ENCODE results near the gene KRTAP2-1.
A peak's percentile ranks its signal among the peaks of the same experiment; 100 is the strongest.
"Not testable (repeated sequence)": the region's sequence is repeated elsewhere in the genome, so short reads cannot be mapped to it uniquely, and the experiment has no call there.

KRTAP2-1 gene

GRCh38 chr17:41001795-41002194, 45.3 kb downstream of the KRTAP2-1 start:
- H3K79me1 ChIP-seq (replicated peaks; ENCODE audit: low read length, poor library complexity, severe bottlenecking) = no peaks in the 10 kb centered on the region
- no peak for DNase-seq
- WGBS = 94% methylated on average over 4 of the region's 4 CpGs
- H4K8ac ChIP-seq (ENCODE audit: low read length) = no peak overlapping the region
- H3K27me3 ChIP-seq (ENCODE audit: control insufficient read depth in 1 of 2, insufficient read depth in 1 of 2, low read length in 2 of 2) = no peaks in the 10 kb centered on the region
- no peak overlapping the region for H2BK15ac ChIP-seq (ENCODE audit: low read depth, poor library complexity, severe bottlenecking)
- no peak overlapping the region for H3K4ac ChIP-seq (ENCODE audit: low read depth in 1 of 2, low read length in 2 of 2)
- H2BK120ac ChIP-seq (ENCODE audit: low read depth, low read length) = no peak overlapping the region
- no peaks in the 10 kb centered on the region for H3K9me3 ChIP-seq (ENCODE audit: control insufficient read depth, low read length)
- H3K36me3 ChIP-seq (ENCODE audit: control insufficient read depth in 1 of 2, insufficient read depth in 2 of 2, low read depth in 1 of 2, low read length in 2 of 2) = no peaks in the 10 kb centered on the region
- H2BK5ac ChIP-seq (ENCODE audit: low read depth, low read length, poor library complexity, severe bottlenecking) = no peak overlapping the region
- no peak overlapping the region for H4K91ac ChIP-seq (ENCODE audit: low read length)
- no peak overlapping the region for H3K4me3 ChIP-seq (ENCODE audit: insufficient read depth in 1 of 2, low read depth in 1 of 2, low read length in 2 of 2)
- H2BK12ac ChIP-seq (ENCODE audit: low read length in 2 of 2) = no peak overlapping the region
- no peak overlapping the region for H3K18ac ChIP-seq (ENCODE audit: low read depth in 1 of 2, low read length in 2 of 2)
- no peak overlapping the region for H3K4me2 ChIP-seq (ENCODE audit: low read length, poor library complexity, severe bottlenecking)
- no peak overlapping the region for H3K23ac ChIP-seq (ENCODE audit: low read length in 2 of 2)
- H2AFZ ChIP-seq (ENCODE audit: low read depth, low read length) = no peak overlapping the region
- H3K9ac ChIP-seq (ENCODE audit: low read length) = no peak overlapping the region
- H2AK5ac ChIP-seq (ENCODE audit: low read length, severe bottlenecking) = no peak overlapping the region
- no peak overlapping the region for H3K27ac ChIP-seq (ENCODE audit: low read length, poor library complexity, severe bottlenecking)
- H3K14ac ChIP-seq (ENCODE audit: low read length in 2 of 2) = no peak overlapping the region
- no peaks in the 10 kb centered on the region for H3K4me1 ChIP-seq (ENCODE audit: control insufficient read depth, insufficient read depth, low read depth, low read length)

- not testable (repeated sequence) for H3K36me3 ChIP-seq (ENCODE audit: control insufficient read depth in 1 of 2, insufficient read depth in 2 of 2, low read depth in 1 of 2, low read length in 2 of 2); H2BK12ac ChIP-seq (ENCODE audit: low read length in 2 of 2); H3K9ac ChIP-seq (ENCODE audit: low read length); H3K9me3 ChIP-seq (ENCODE audit: control insufficient read depth, low read length); H3K27me3 ChIP-seq (ENCODE audit: control insufficient read depth in 1 of 2, insufficient read depth in 1 of 2, low read length in 2 of 2); H2BK120ac ChIP-seq (ENCODE audit: low read depth, low read length); H3K27ac ChIP-seq (ENCODE audit: low read length, poor library complexity, severe bottlenecking); H4K8ac ChIP-seq (ENCODE audit: low read length); H3K23ac ChIP-seq (ENCODE audit: low read length in 2 of 2); H4K91ac ChIP-seq (ENCODE audit: low read length); DNase-seq; H3K4me1 ChIP-seq (ENCODE audit: control insufficient read depth, insufficient read depth, low read depth, low read length); H3K4ac ChIP-seq (ENCODE audit: low read depth in 1 of 2, low read length in 2 of 2); H3K4me2 ChIP-seq (ENCODE audit: low read length, poor library complexity, severe bottlenecking); H3K18ac ChIP-seq (ENCODE audit: low read depth in 1 of 2, low read length in 2 of 2); H2AFZ ChIP-seq (ENCODE audit: low read depth, low read length); H2BK5ac ChIP-seq (ENCODE audit: low read depth, low read length, poor library complexity, severe bottlenecking); H2AK5ac ChIP-seq (ENCODE audit: low read length, severe bottlenecking); H2BK15ac ChIP-seq (ENCODE audit: low read depth, poor library complexity, severe bottlenecking); H3K4me3 ChIP-seq (ENCODE audit: insufficient read depth in 1 of 2, low read depth in 1 of 2, low read length in 2 of 2); H3K79me1 ChIP-seq (replicated peaks; ENCODE audit: low read length, poor library complexity, severe bottlenecking)
- H3K14ac ChIP-seq (ENCODE audit: low read length in 2 of 2) = peak within 1 kb of the TSS in 1 of 2 experiments; percentile 71
- WGBS = 81% methylated on average over 3 of the region's 6 CpGs
These were observed 47.6 kb downstream of the KRTAP2-1 start, which contains the start of gene KRTAP3-2 for GRCh38 chr17:40999563-40999962. KRTAP3-2 (minus strand) TSS chr17:40999906; CDS start chr17:40999853, 53 bp downstream.

- H3K9ac ChIP-seq (ENCODE audit: low read length) = no peak overlapping the region
- 83% methylated on average over 2 of the region's 2 CpGs for WGBS
- H3K9me3 ChIP-seq (ENCODE audit: control insufficient read depth, low read length) = no peaks in the 10 kb centered on the region
- no peak overlapping the region for H2AFZ ChIP-seq (ENCODE audit: low read depth, low read length)
- H4K91ac ChIP-seq (ENCODE audit: low read length) = no peak overlapping the region
- DNase-seq = no peak
- no peak overlapping the region for H2AK5ac ChIP-seq (ENCODE audit: low read length, severe bottlenecking)
- no peak overlapping the region for H3K18ac ChIP-seq (ENCODE audit: low read depth in 1 of 2, low read length in 2 of 2)
- H2BK120ac ChIP-seq (ENCODE audit: low read depth, low read length) = no peak overlapping the region
- no peaks in the 10 kb centered on the region for H3K27me3 ChIP-seq (ENCODE audit: control insufficient read depth in 1 of 2, insufficient read depth in 1 of 2, low read length in 2 of 2)
- no peaks in the 10 kb centered on the region for H3K79me1 ChIP-seq (replicated peaks; ENCODE audit: low read length, poor library complexity, severe bottlenecking)
- no peak overlapping the region for H3K4ac ChIP-seq (ENCODE audit: low read depth in 1 of 2, low read length in 2 of 2)
- H3K27ac ChIP-seq (ENCODE audit: low read length, poor library complexity, severe bottlenecking) = no peak overlapping the region
- H3K23ac ChIP-seq (ENCODE audit: low read length in 2 of 2) = no peak overlapping the region
- H2BK5ac ChIP-seq (ENCODE audit: low read depth, low read length, poor library complexity, severe bottlenecking) = no peak overlapping the region
- no peak overlapping the region for H2BK15ac ChIP-seq (ENCODE audit: low read depth, poor library complexity, severe bottlenecking)
- H3K4me3 ChIP-seq (ENCODE audit: insufficient read depth in 1 of 2, low read depth in 1 of 2, low read length in 2 of 2) = no peak overlapping the region
- H4K8ac ChIP-seq (ENCODE audit: low read length) = no peak overlapping the region
- no peak overlapping the region for H3K14ac ChIP-seq (ENCODE audit: low read length in 2 of 2)
- peaks cover 2% of the 10 kb centered on the region for H3K4me1 ChIP-seq (ENCODE audit: control insufficient read depth, insufficient read depth, low read depth, low read length)
- no peaks in the 10 kb centered on the region for H3K36me3 ChIP-seq (ENCODE audit: control insufficient read depth in 1 of 2, insufficient read depth in 2 of 2, low read depth in 1 of 2, low read length in 2 of 2)
- H2BK12ac ChIP-seq (ENCODE audit: low read length in 2 of 2) = no peak overlapping the region
- H3K4me2 ChIP-seq (ENCODE audit: low read length, poor library complexity, severe bottlenecking) = no peak overlapping the region
These were observed 49.8 kb downstream of the KRTAP2-1 start for GRCh38 chr17:40997361-40997760.

GRCh38 chr17:40996829-40997228, 50.3 kb downstream of the KRTAP2-1 start:
- Histone ChIP-seq H3K23ac (ENCODE audit: low read length in 2 of 2) (no peak overlapping the region), H3K4me1 (ENCODE audit: control insufficient read depth, insufficient read depth, low read depth, low read length) (peaks cover 2% of the 10 kb centered on the region), H3K4me3 (ENCODE audit: insufficient read depth in 1 of 2, low read depth in 1 of 2, low read length in 2 of 2) (no peak overlapping the region), H3K27ac (ENCODE audit: low read length, poor library complexity, severe bottlenecking) (no peak overlapping the region), H3K4ac (ENCODE audit: low read depth in 1 of 2, low read length in 2 of 2) (no peak overlapping the region), H3K18ac (ENCODE audit: low read depth in 1 of 2, low read length in 2 of 2) (no peak overlapping the region), H2BK120ac (ENCODE audit: low read depth, low read length) (no peak overlapping the region), H2BK5ac (ENCODE audit: low read depth, low read length, poor library complexity, severe bottlenecking) (no peak overlapping the region), H4K91ac (ENCODE audit: low read length) (no peak overlapping the region), H3K4me2 (ENCODE audit: low read length, poor library complexity, severe bottlenecking) (no peak overlapping the region), H3K79me1 (replicated peaks; ENCODE audit: low read length, poor library complexity, severe bottlenecking) (no peaks in the 10 kb centered on the region), H3K14ac (ENCODE audit: low read length in 2 of 2) (no peak overlapping the region), H2AK5ac (ENCODE audit: low read length, severe bottlenecking) (no peak overlapping the region), H3K9me3 (ENCODE audit: control insufficient read depth, low read length) (no peaks in the 10 kb centered on the region), H3K27me3 (ENCODE audit: control insufficient read depth in 1 of 2, insufficient read depth in 1 of 2, low read length in 2 of 2) (no peaks in the 10 kb centered on the region), H2BK12ac (ENCODE audit: low read length in 2 of 2) (no peak overlapping the region), H3K36me3 (ENCODE audit: control insufficient read depth in 1 of 2, insufficient read depth in 2 of 2, low read depth in 1 of 2, low read length in 2 of 2) (no peaks in the 10 kb centered on the region), H4K8ac (ENCODE audit: low read length) (no peak overlapping the region), H2BK15ac (ENCODE audit: low read depth, poor library complexity, severe bottlenecking) (no peak overlapping the region), H2AFZ (ENCODE audit: low read depth, low read length) (no peak overlapping the region), H3K9ac (ENCODE audit: low read length) (no peak overlapping the region)
- 57% methylated on average over 1 of the region's 4 CpGs for WGBS
- no peak for DNase-seq

Data from mesenchymal stem cell (in vitro differentiated cells and primary cell).